Activated CD4-positive, alpha-beta T cell treated with anti-CD3 and anti-CD28 coated beads for 1 hour (primary cell): Measurements from ENCODE around the gene ZNF793.
A peak's percentile ranks its signal among the peaks of the same experiment; 100 is the strongest.

Experiments
- DNase-seq: peaks from one replicate; pipeline ENCODE4 v3.0.0-alpha.2; 2020

The ZNF793 gene

GRCh38 chr19:37506387-37507166 lies at the start of gene ZNF793:
Gene ZNF793, plus strand, starts transcription at chr19:37506939. Its CDS starts 16,501 bp downstream, at chr19:37523440.
- peak; percentile 78 for DNase-seq

GRCh38 chr19:37466277-37466797 lies 40.4 kb upstream of the ZNF793 start:
- DNase-seq = no peak

GRCh38 chr19:37466798-37467607 lies 39.7 kb upstream of the ZNF793 start, which contains the start of gene ZNF569:
Gene ZNF569, minus strand, starts transcription at chr19:37467444. Its CDS starts 22,523 bp downstream, at chr19:37444921.
- peak; percentile 84 for DNase-seq

GRCh38 chr19:37467608-37468090 lies 39.1 kb upstream of the ZNF793 start:
- DNase-seq = no peak

- DNase-seq = peak; percentile 84
These were observed 37.6 kb upstream of the ZNF793 start, which contains the start of gene ZNF570 for GRCh38 chr19:37468961-37469777. Gene ZNF570, plus strand, starts transcription at chr19:37469356. Its CDS starts 999 bp downstream, at chr19:37470355.

GRCh38 chr19:37470216-37470615 lies 36.5 kb upstream of the ZNF793 start:
- no peak for DNase-seq

- DNase-seq = no peak
These were observed 34.6 kb upstream of the ZNF793 start for GRCh38 chr19:37472165-37472564.

GRCh38 chr19:37484406-37485168 lies 22.2 kb upstream of the ZNF793 start:
- no peak for DNase-seq

GRCh38 chr19:37492213-37492612 lies 14.5 kb upstream of the ZNF793 start:
- no peak for DNase-seq

GRCh38 chr19:37505958-37506386 lies 767 bp upstream of the ZNF793 start:
- no peak for DNase-seq

GRCh38 chr19:37507167-37507464 lies 377 bp downstream of the ZNF793 start:
- DNase-seq = no peak

GRCh38 chr19:37511186-37511585 lies 4.4 kb downstream of the ZNF793 start:
- no peak for DNase-seq

- DNase-seq = no peak
These were observed 5.1 kb downstream of the ZNF793 start for GRCh38 chr19:37511821-37512220.

GRCh38 chr19:37513397-37513796 lies 6.7 kb downstream of the ZNF793 start:
- DNase-seq = no peak

- no peak for DNase-seq
These were observed 13.2 kb downstream of the ZNF793 start for GRCh38 chr19:37519890-37520289.

- DNase-seq = no peak
These were observed 30.7 kb downstream of the ZNF793 start for GRCh38 chr19:37537391-37537947.

- DNase-seq = peak; percentile 20
These were observed 44.6 kb downstream of the ZNF793 start for GRCh38 chr19:37551129-37551993.

- DNase-seq = no peak
These were observed 56.8 kb downstream of the ZNF793 start for GRCh38 chr19:37563518-37563917.

GRCh38 chr19:37564624-37565369 lies 58.1 kb downstream of the ZNF793 start:
- no peak for DNase-seq

- no peak for DNase-seq
These were observed 58.6 kb downstream of the ZNF793 start for GRCh38 chr19:37565370-37565669.
